Heart right ventricle (tissue), 16 donors: Measurements from ENCODE around the gene ACBD4. TPM values are rescaled to one million over a fixed set of nuclear protein-coding genes. Genes with fewer than 3 reads are reported as not detected.

Experiments used
- ATAC-seq, 8 donors: fragments of 200-7000 bp; cut with Tn5 transposase; one replicate each; pipeline ENCODE4 v1.9.1; 2020; ENCODE audit warnings: mild to moderate bottlenecking in 8 of 8, moderate library complexity in 8 of 8, moderate number of reproducible peaks in 1 of 8
- DNase-seq, 2 donors: peaks; one replicate each; pipeline ENCODE4 v3.0.0-alpha.2; 2020
- H3K27ac ChIP-seq, 10 donors: fragments of 200-600 bp; sonication (generic) in 2 of 10; one replicate each; pipeline versions ENCODE4 v1.5.0 to v1.8.0; 2020 to 2022; ENCODE audit warnings: mild to moderate bottlenecking in 3 of 10
- H3K27me3 ChIP-seq, 7 donors: fragments of 200-600 bp; one replicate each; pipeline ENCODE4 v1.8.0; 2021 to 2022; ENCODE audit warnings: mild to moderate bottlenecking in 2 of 7
- H3K36me3 ChIP-seq, 9 donors: fragments of 200-600 bp; sonication (generic) in 1 of 9; one replicate each; pipeline versions ENCODE4 v1.5.0 to v1.8.0; 2020 to 2022; ENCODE audit warnings: mild to moderate bottlenecking in 2 of 9
- H3K4me1 ChIP-seq, 9 donors: fragments of 200-600 bp; sonication (generic) in 1 of 9; one replicate each; pipeline versions ENCODE4 v1.5.0 to v1.8.0; 2020 to 2022; ENCODE audit warnings: mild to moderate bottlenecking in 4 of 9
- H3K4me3 ChIP-seq, 10 donors: fragments of 200-600 bp; sonication (generic) in 2 of 10; one replicate each; pipeline versions ENCODE4 v1.5.0 to v1.8.0; 2020 to 2022; ENCODE audit warnings: mild to moderate bottlenecking in 7 of 10, moderate library complexity in 2 of 10
- H3K9me3 ChIP-seq, 11 donors: fragments of 200-600 bp in 10 of 11; sonication (generic) in 2 of 11; one replicate each; pipeline versions ENCODE4 v1.5.0 to v1.8.0; 2013 to 2022; ENCODE audit warnings: mild to moderate bottlenecking in 2 of 11, control low read depth in 1 of 11, moderate library complexity in 1 of 11
- CTCF ChIP-seq, 9 donors: fragments of 200-600 bp; sonication (generic) in 2 of 9; IDR thresholded peaks; one replicate each; pipeline versions ENCODE4 v1.5.0 to v1.8.0; 2021 to 2022; ENCODE audit warnings: antibody characterized with exemption in 9 of 9, mild to moderate bottlenecking in 5 of 9, moderate library complexity in 1 of 9
- WGBS, 2 donors: extraction: QIAGEN DNeasy Blood & Tissue Kit; methylation state at CpG; one replicate each; pipeline ENCODE4 v1.1.7; 2013; ENCODE audit warnings: inconsistent platforms in 1 of 2; 5-methylcytosine and 5-hydroxymethylcytosine counted together
- intact Hi-C, 10 donors: fragments of 100-400 bp; cut with DNase I; formaldehyde crosslinking; loops; one replicate each; pipeline versions ENCODE4 v1.11.1 to v1.14.2; 2022
- polyA plus RNA-seq, 2 donors: library from polyadenylated mRNA; stranded (reverse); fragments of 200-250 nt; gene quantifications; one replicate each; pipeline ENCODE4 v1.2.3, GENCODE V29; 2013
- total RNA-seq, 10 donors: library from RNA; stranded (reverse); fragmentation: NEBNext Ultra II Directional in 3 of 10; extraction: Animal tissue kit (Norgen Biotek cat#: 25700) in 3 of 10; gene quantifications; one replicate each; pipeline versions ENCODE4 v1.2.1 to v1.2.4, GENCODE V29; 2021 to 2023
- donor health status: Arrhythmogenic right ventricular cardiomyopathy.
- donor health status: ischemic (EF 13 %, LVEDD 7.1; RV severe dilation, severe dysfunction).
- donor health status: healthy with polysubstance abuse.
- donor health status: DM: no; HTN: yes; CAD: no.
- donor health status: DM: no; HTN: no; CAD: no.
- donor health status: ischemic (EF 25% LVEDD 6.9; RV normal size, moderate dysfunction).
- donor health status: ischemic (EF 25% LVEDD 5.7; RV mildly dilated, moderate dysfunction).
- donor health status: healthy.
- donor health status: DM: yes; HTN: yes; CAD: no.
- donor health status: Ischemic cardiomyopathy.
- donor health status: ischemic (EF 35%, LVEDD 5.7; RV mildly dilated, moderate dysfunction).
- donor health status: nonischemic (EF 11% LVEDD 7.7; RV severe dilation, severe dysfunction).
- donor health status: DM: yes; HTN: yes; CAD: no.
- donor health status: PGD.
- donor health status: ischemic (EF 29% LVEDD 5.4; RV normal size, mild dysfunction).
- donor health status: nonischemic (EF 23%, LVEDD 6.1; RV moderate dilation, normal function).

The ACBD4 gene
- total and polyA plus RNA-seq, 12 donors: 4.2 to 16.7 (median 7.3) TPM

- no peaks in the 10 kb centered on the region for H3K9me3 ChIP-seq
- no peak overlapping the region for H3K4me3 ChIP-seq
- H3K4me1 ChIP-seq: peaks cover 0 to 17% (median 6%) of the 10 kb centered on the region in 9 donors
- no peak overlapping the region for H3K27ac ChIP-seq
- DNase-seq (no peak), ATAC-seq (no peak)
- no peaks in the 10 kb centered on the region for H3K27me3 ChIP-seq
- WGBS, 2 donors: 78 to 82% methylated on average over 7 of the region's 7 CpGs
- no peak for TF ChIP-seq CTCF (IDR thresholded peaks at IDR 0.05)
- intact Hi-C loops: no loop called here
- H3K36me3 ChIP-seq: no peaks in the 10 kb centered on the region
Observed at GRCh38 chr17:45177563-45177962, 42.1 kb downstream of the ACBD4 start.

GRCh38 chr17:45184144-45184543 lies 48.7 kb downstream of the ACBD4 start:
- H3K27ac ChIP-seq: no peak overlapping the region
- no peaks in the 10 kb centered on the region for H3K9me3 ChIP-seq
- intact Hi-C loops: loop anchor here in 1 of 10 donors (10.0 kb wide), 1 partner anchor 419 kb away; no protein-coding TSS in a partner anchor
- no peaks in the 10 kb centered on the region for H3K36me3 ChIP-seq
- no peak for DNase-seq
- H3K4me3 ChIP-seq: no peak overlapping the region
- ATAC-seq: no peak
- H3K4me1 ChIP-seq: no peaks in the 10 kb centered on the region
- no peak for TF ChIP-seq CTCF (IDR thresholded peaks at IDR 0.05)
- 92 to 93% methylated on average over 5 of the region's 5 CpGs for WGBS, 2 donors
- no peaks in the 10 kb centered on the region for H3K27me3 ChIP-seq

GRCh38 chr17:45186801-45187354 lies 51.4 kb downstream of the ACBD4 start:
- intact Hi-C loops: loop anchor here in 1 of 10 donors (10.0 kb wide), 1 partner anchor 422 kb away; no protein-coding TSS in a partner anchor
- no peaks in the 10 kb centered on the region for H3K27me3 ChIP-seq
- no peak overlapping the region for H3K27ac ChIP-seq
- H3K4me3 ChIP-seq: no peak overlapping the region
- 63 to 73% methylated on average over 7 of the region's 7 CpGs for WGBS, 2 donors
- ATAC-seq (no peak), DNase-seq (no peak)
- TF ChIP-seq CTCF (IDR thresholded peaks at IDR 0.05): no peak
- H3K9me3 ChIP-seq: no peaks in the 10 kb centered on the region
- H3K4me1 ChIP-seq: no peaks in the 10 kb centered on the region
- H3K36me3 ChIP-seq: no peaks in the 10 kb centered on the region

GRCh38 chr17:45189009-45189408 lies 53.5 kb downstream of the ACBD4 start:
- Histone ChIP-seq H3K27ac (no peak overlapping the region), H3K36me3 (no peaks in the 10 kb centered on the region), H3K4me3 (no peak overlapping the region), H3K9me3 (no peaks in the 10 kb centered on the region), H3K4me1 (no peaks in the 10 kb centered on the region), H3K27me3 (no peaks in the 10 kb centered on the region)
- 75 to 86% methylated on average over 2 of the region's 2 CpGs for WGBS, 2 donors
- intact Hi-C loops: loop anchor here in 1 of 10 donors (10.0 kb wide), 1 partner anchor 424 kb away; no protein-coding TSS in a partner anchor
- ATAC-seq (no peak), DNase-seq (no peak)
- TF ChIP-seq CTCF (IDR thresholded peaks at IDR 0.05): no peak
